Esophagus muscularis mucosa (tissue), 4 donors: ENCODE measurements around the gene CFAP54. TPM values are rescaled to one million over a fixed set of nuclear protein-coding genes. Genes with fewer than 3 reads are reported as not detected.

ENCODE experiments used
- DNase-seq: peaks from one replicate; pipeline ENCODE4 v3.0.0-alpha.2; 2017; ENCODE audit errors: extremely low spot score
- H3K27ac ChIP-seq, 4 donors: fragments of 200-600 bp; sonication (generic); replicated peaks in 1 of 4; 1 replicate in 3 of 4; 2 replicates in 1 of 4; pipeline ENCODE4 v1.5.1; 2016 to 2019; ENCODE audit warnings: mild to moderate bottlenecking in 1 of 4
- H3K27me3 ChIP-seq, 4 donors: fragments of 200-600 bp; sonication (generic); one replicate each; pipeline versions ENCODE4 v1.5.1 to v1.6.0; 2016 to 2019
- H3K36me3 ChIP-seq, 4 donors: fragments of 200-600 bp; sonication (generic); one replicate each; pipeline ENCODE4 v1.5.1; 2016 to 2019
- H3K4me1 ChIP-seq, 4 donors: fragments of 200-600 bp; sonication (generic); one replicate each; pipeline ENCODE4 v1.5.1; 2016 to 2019
- H3K4me3 ChIP-seq, 4 donors: fragments of 200-600 bp; sonication (generic); 1 replicate in 2 of 4; 2 replicates in 2 of 4; pipeline ENCODE4 v1.5.1; 2016 to 2019; ENCODE audit warnings: mild to moderate bottlenecking in 4 of 4, moderate library complexity in 1 of 4
- H3K9me3 ChIP-seq, 4 donors: fragments of 200-600 bp; sonication (generic); 1 replicate in 3 of 4; 2 replicates in 1 of 4; pipeline ENCODE4 v1.5.1; 2016 to 2019
- CTCF ChIP-seq, 3 experiments: fragments of 200-600 bp in 2 of 3; fragments of 450-650 bp in 1 of 3; sonication (generic) in 2 of 3; IDR thresholded peaks; one replicate each; pipeline ENCODE4 v1.5.1; 2017 to 2019; ENCODE audit warnings: antibody characterized with exemption in 3 of 3, mild to moderate bottlenecking in 2 of 3, moderate library complexity in 1 of 3
- EP300 ChIP-seq: sonication (generic); formaldehyde crosslinking; IDR thresholded peaks from one replicate; pipeline ENCODE4 v1.6.1; 2017; ENCODE audit warnings: antibody characterized with exemption
- POLR2A ChIP-seq: fragments of 450-650 bp; IDR thresholded peaks from one replicate; pipeline ENCODE4 v1.6.1; 2017; ENCODE audit warnings: antibody characterized with exemption, moderate library complexity, mild to moderate bottlenecking, low read depth
- POLR2AphosphoS5 ChIP-seq, 2 donors: sonication (generic); formaldehyde crosslinking; IDR thresholded peaks; one replicate each; pipeline ENCODE4 v1.6.1; 2017; ENCODE audit warnings: antibody characterized with exemption in 2 of 2
- WGBS: methylation state at CpG from one replicate; pipeline ENCODE4 v1.1.5; 2018; 5-methylcytosine and 5-hydroxymethylcytosine counted together
- intact Hi-C: fragments of 100-400 bp; cut with DNase I; formaldehyde crosslinking; loops from one replicate; pipeline ENCODE4 v1.15.1; 2023
- total RNA-seq, 4 donors: library from RNA; depleted of rRNA; stranded (reverse); fragments of >200 nt; gene quantifications; one replicate each; pipeline versions ENCODE4 v1.1.0 to v1.2.1, GENCODE V29; 2016

CFAP54 gene
- total RNA-seq, 4 donors from 2014 or later: 3.0 to 5.8 (median 4.3) TPM

DNA sequence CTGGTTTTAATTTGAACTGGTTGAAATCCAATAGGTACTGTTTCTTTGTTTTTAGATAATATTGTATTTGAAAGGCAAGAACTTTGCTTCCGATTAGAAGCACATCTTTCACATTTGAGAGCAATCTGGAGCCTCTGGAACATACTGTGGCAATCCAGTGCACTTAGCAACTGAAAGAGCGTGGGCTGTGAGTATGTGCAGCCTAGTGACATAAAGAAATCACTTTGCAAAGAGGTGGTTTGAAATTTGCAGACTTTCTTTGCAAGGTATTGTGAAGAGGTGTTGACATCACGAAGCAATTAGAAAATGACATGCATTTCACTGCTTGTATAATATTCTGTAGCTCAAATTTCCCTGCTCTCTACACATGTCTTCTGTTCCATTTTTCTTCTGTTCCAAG is 23.5 kb upstream of the CFAP54 start:
- H3K4me1 ChIP-seq: no peaks in the 10 kb centered on the region
- no peak overlapping the region for H3K4me3 ChIP-seq
- no peak for DNase-seq
- no peak for TF ChIP-seq POLR2AphosphoS5 (IDR thresholded peaks at IDR 0.05)
- no peak for TF ChIP-seq EP300
- no peak for TF ChIP-seq CTCF (IDR thresholded peaks at IDR 0.05)
- no peak for TF ChIP-seq POLR2A
- H3K27me3 ChIP-seq: no peaks in the 10 kb centered on the region
- H3K27ac ChIP-seq: no peak overlapping the region
- H3K9me3 ChIP-seq: peaks cover 0 to 3% (median 0%) of the 10 kb centered on the region in 4 donors
- 90% methylated on average over 3 of the region's 3 CpGs for WGBS
- H3K36me3 ChIP-seq: no peaks in the 10 kb centered on the region
- intact Hi-C loops: no loop called here

- Histone ChIP-seq H3K9me3 (peaks cover 0 to 3% (median 0%) of the 10 kb centered on the region in 4 donors), H3K36me3 (no peaks in the 10 kb centered on the region), H3K4me1 (no peaks in the 10 kb centered on the region), H3K27ac (no peak overlapping the region), H3K27me3 (no peaks in the 10 kb centered on the region), H3K4me3 (no peak overlapping the region)
- 85% methylated on average over 3 of the region's 3 CpGs for WGBS
- intact Hi-C loops: no loop called here
- TF ChIP-seq EP300 (no peak), CTCF (IDR thresholded peaks at IDR 0.05) (no peak), POLR2AphosphoS5 (IDR thresholded peaks at IDR 0.05) (no peak), POLR2A (no peak)
- no peak for DNase-seq
Observed at GRCh38 chr12:96466939-96467751, 22.2 kb upstream of the CFAP54 start.

DNA sequence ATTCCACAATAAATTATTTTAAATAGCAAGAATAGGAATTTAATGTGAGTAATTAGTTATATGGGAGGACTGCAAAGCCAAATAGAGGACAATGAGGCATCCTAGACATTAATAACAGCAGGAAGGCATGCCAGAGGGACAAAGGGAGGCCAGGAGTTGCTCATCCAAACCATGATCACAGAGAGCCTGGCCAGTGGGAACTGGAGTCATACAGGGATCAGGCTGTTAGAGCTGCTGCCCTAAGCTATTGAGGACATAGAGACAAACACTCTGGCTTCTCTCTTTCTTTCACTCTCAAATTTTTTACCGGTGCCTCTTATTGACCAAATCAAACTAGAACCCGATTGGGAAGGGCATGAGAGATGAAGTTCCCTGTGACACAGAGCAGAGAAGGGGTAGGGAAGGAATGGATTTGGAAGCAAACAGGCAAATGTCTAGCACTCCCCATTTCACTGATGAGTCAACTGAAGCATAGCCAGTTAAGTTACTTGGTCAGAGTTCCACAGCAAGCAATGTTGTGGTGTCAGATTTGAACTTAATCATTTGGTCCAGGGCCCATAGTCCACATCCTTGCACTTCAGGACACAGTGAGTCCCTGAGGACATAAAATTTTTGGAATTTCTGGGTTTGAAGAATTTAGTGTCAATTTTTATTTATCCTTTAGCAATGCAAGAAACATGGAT is 17.9 kb upstream of the CFAP54 start:
- H3K4me3 ChIP-seq: no peak overlapping the region
- TF ChIP-seq POLR2A: no peak
- TF ChIP-seq CTCF (IDR thresholded peaks at IDR 0.05): no peak
- TF ChIP-seq POLR2AphosphoS5 (IDR thresholded peaks at IDR 0.05): no peak
- TF ChIP-seq EP300: no peak
- no peaks in the 10 kb centered on the region for H3K4me1 ChIP-seq
- no peaks in the 10 kb centered on the region for H3K36me3 ChIP-seq
- peaks cover 0 to 3% (median 0%) of the 10 kb centered on the region in 4 donors for H3K9me3 ChIP-seq
- intact Hi-C loops: no loop called here
- H3K27me3 ChIP-seq: no peaks in the 10 kb centered on the region
- 100% methylated on average over 2 of the region's 2 CpGs for WGBS
- H3K27ac ChIP-seq: no peak overlapping the region
- no peak for DNase-seq

GRCh38 chr12:96472384-96472783 is 17.0 kb upstream of the CFAP54 start:
- H3K4me3 ChIP-seq: no peak overlapping the region
- no peak for DNase-seq
- TF ChIP-seq CTCF (IDR thresholded peaks at IDR 0.05) (no peak), POLR2A (no peak), POLR2AphosphoS5 (IDR thresholded peaks at IDR 0.05) (no peak)
- no peaks in the 10 kb centered on the region for H3K27me3 ChIP-seq
- no peak overlapping the region for H3K27ac ChIP-seq
- intact Hi-C loops: no loop called here
- no peaks in the 10 kb centered on the region for H3K36me3 ChIP-seq
- peaks cover 0 to 3% (median 0%) of the 10 kb centered on the region in 4 donors for H3K9me3 ChIP-seq
- 77% methylated on average over 5 of the region's 5 CpGs for WGBS
- no peaks in the 10 kb centered on the region for H3K4me1 ChIP-seq
